ENCODE results near the gene EYA4. TPM values are rescaled to one million over a fixed set of nuclear protein-coding genes. Genes with fewer than 3 reads are reported as not detected.

Gene EYA4
- total and polyA plus RNA-seq, 2 donors (not counting 3 experiments of a cell fraction or from before 2014, with no cell fraction given) = not detected

- Histone ChIP-seq H3K36me3 (ENCODE audit: control insufficient read depth in 2 of 2, extremely low read depth in 1 of 2, insufficient read depth in 2 of 2, low read length in 2 of 2) (no peaks in the 10 kb centered on the region), H3K9me1 (replicated peaks; ENCODE audit: control insufficient read depth, extremely low read depth, insufficient read depth, low read length) (no peaks in the 10 kb centered on the region), H3K79me2 (ENCODE audit: control insufficient read depth, insufficient read depth, low read length) (no peaks in the 10 kb centered on the region), H3K4me2 (ENCODE audit: insufficient read depth, low read length) (no peak overlapping the region), H3K9ac (replicated peaks; ENCODE audit: extremely low read depth, insufficient read depth, low read length) (no peak overlapping the region), H4K20me1 (replicated peaks; ENCODE audit: control insufficient read depth, extremely low read depth, insufficient read depth, low read length) (no peaks in the 10 kb centered on the region), H3K4me1 (ENCODE audit: control insufficient read depth, extremely low read depth, insufficient read depth, low read length) (no peaks in the 10 kb centered on the region), H2AFZ (ENCODE audit: low read depth, low read length) (no peak overlapping the region), H3K27ac (ENCODE audit: insufficient read depth, low read depth, low read length) (no peak overlapping the region), H3K4me3 (replicated peaks in 1 of 3; ENCODE audit: insufficient read depth in 1 of 3, low read depth in 1 of 3, low read length in 3 of 3) (no peak overlapping the region), H3K9me3 (replicated peaks; ENCODE audit: control insufficient read depth, insufficient read depth, low read length) (no peaks in the 10 kb centered on the region), H3K27me3 (ENCODE audit: control insufficient read depth in 2 of 2, insufficient read depth in 2 of 2, low read length in 2 of 2) (peaks cover 4 to 14% of the 10 kb centered on the region in 2 experiments)
- FAIRE-seq (no peak), DNase-seq (ENCODE audit: low read depth, low spot score) (no peak)
- TF ChIP-seq, protein P1, sequence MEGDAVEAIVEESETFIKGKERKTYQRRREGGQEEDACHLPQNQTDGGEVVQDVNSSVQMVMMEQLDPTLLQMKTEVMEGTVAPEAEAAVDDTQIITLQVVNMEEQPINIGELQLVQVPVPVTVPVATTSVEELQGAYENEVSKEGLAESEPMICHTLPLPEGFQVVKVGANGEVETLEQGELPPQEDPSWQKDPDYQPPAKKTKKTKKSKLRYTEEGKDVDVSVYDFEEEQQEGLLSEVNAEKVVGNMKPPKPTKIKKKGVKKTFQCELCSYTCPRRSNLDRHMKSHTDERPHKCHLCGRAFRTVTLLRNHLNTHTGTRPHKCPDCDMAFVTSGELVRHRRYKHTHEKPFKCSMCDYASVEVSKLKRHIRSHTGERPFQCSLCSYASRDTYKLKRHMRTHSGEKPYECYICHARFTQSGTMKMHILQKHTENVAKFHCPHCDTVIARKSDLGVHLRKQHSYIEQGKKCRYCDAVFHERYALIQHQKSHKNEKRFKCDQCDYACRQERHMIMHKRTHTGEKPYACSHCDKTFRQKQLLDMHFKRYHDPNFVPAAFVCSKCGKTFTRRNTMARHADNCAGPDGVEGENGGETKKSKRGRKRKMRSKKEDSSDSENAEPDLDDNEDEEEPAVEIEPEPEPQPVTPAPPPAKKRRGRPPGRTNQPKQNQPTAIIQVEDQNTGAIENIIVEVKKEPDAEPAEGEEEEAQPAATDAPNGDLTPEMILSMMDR (IDR thresholded peaks at IDR 0.05; ENCODE audit: extremely low read depth in 1 of 2, insufficient read depth in 1 of 2, low read depth in 1 of 2, low read length in 2 of 2) = no peak
- TF ChIP-seq FOS (IDR thresholded peaks at IDR 0.05; ENCODE audit: borderline replicate concordance, insufficient read depth, low read length) (no peak), JUN (IDR thresholded peaks at IDR 0.05; ENCODE audit: borderline replicate concordance, insufficient read depth, insufficient read length, low read depth) (no peak), POLR2A (IDR thresholded peaks at IDR 0.05; ENCODE audit: low read depth, low read length) (no peak), MAX (IDR thresholded peaks at IDR 0.05; ENCODE audit: insufficient read depth, insufficient read length) (no peak), MYC (IDR thresholded peaks at IDR 0.05; ENCODE audit: low read depth, low read length) (no peak), GATA2 (IDR thresholded peaks at IDR 0.05; ENCODE audit: insufficient read depth, insufficient read length, low read depth, low read length) (no peak), POLR2AphosphoS5 (IDR thresholded peaks at IDR 0.05; ENCODE audit: insufficient read depth, low read depth, low read length) (no peak), EZH2 (IDR thresholded peaks at IDR 0.05; ENCODE audit: borderline replicate concordance, low read depth, low read length, severe bottlenecking) (no peak)
- dilution Hi-C loops (cut with MboI; ENCODE audit: extremely low pct_ligation_motif_present, low sequenced_read_pairs) (no loop called here), intact Hi-C loops (cut with micrococcal nuclease) (no loop called here)
- BruUV-seq (replicated peaks) = no TSS peak
- ChIA-PET CTCF (interaction anchor here (0.8 to 2.2 kb wide), 3 partner anchors 383 to 1003 kb away, joined by 3 to 6 read pairs (median 6); no protein-coding TSS in a partner anchor), POLR2A (no interaction called here)
Measured at GRCh38 chr6:133532908-133533307, 291.8 kb downstream of the EYA4 start.
